SK-N-SH treated with all-trans-retinoic acid at 6 μM for 48 hours (cell line): ENCODE data around the gene SLC22A3.

Experiments used
- PATZ1 ChIP-seq: fragments of 250-450 bp; sonication (Bioruptor Pico); IDR thresholded peaks from 2 replicates; pipeline ENCODE4 v1.8.0; 2020; ENCODE audit warnings: mild to moderate bottlenecking, moderate library complexity, borderline replicate concordance
- ZNF8 ChIP-seq: fragments of 450-650 bp; formaldehyde crosslinking; IDR thresholded peaks from 2 replicates; pipeline ENCODE4 v1.5.0; 2020; ENCODE audit warnings: mild to moderate bottlenecking, moderate library complexity

GRCh38 chr6:160395187-160395586 lies 47.0 kb downstream of the SLC22A3 start:
- TF ChIP-seq ZNF8 (CRISPR knock-in tag) (no peak), PATZ1 (no peak)
